GM19455 (cell line): Measurements from ENCODE around the gene ZNF185.

ENCODE experiments used
- ATAC-seq: cut with Tn5 transposase; IDR thresholded peaks from one replicate; pipeline ENCODE4 v1.9.1; 2021; ENCODE audit not compliant: unreplicated experiment

The ZNF185 gene

GRCh38 chrX:152946681-152947080 is 48.8 kb downstream of the ZNF185 start:
- no peak for ATAC-seq
